ENCODE results near the gene PANK1.
"Not testable (repeated sequence)": the region's sequence is repeated elsewhere in the genome, so short reads cannot be mapped to it uniquely, and the experiment has no call there.

PANK1 gene

DNA sequence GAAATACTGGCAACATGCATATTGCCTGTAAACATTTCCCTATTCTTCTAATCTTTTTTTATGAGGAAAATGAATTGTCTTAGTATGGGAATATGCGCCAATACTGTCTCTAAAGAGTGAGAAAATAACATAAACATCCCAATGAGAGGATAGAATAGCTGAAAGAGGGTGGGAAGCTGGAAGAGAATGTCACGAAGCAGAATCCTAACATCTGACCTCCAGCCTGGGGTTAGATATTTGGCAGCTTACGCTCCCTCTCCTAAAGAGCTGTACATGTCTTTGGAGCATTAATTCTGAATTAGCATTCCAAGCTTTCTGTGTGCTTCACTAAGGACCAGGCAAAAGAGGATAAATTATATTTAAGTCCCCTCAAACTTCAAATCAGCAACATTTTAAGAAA, 78.0 kb downstream of the PANK1 start:
- DNase-seq (ENCODE audit: low read depth): no peak

DNA sequence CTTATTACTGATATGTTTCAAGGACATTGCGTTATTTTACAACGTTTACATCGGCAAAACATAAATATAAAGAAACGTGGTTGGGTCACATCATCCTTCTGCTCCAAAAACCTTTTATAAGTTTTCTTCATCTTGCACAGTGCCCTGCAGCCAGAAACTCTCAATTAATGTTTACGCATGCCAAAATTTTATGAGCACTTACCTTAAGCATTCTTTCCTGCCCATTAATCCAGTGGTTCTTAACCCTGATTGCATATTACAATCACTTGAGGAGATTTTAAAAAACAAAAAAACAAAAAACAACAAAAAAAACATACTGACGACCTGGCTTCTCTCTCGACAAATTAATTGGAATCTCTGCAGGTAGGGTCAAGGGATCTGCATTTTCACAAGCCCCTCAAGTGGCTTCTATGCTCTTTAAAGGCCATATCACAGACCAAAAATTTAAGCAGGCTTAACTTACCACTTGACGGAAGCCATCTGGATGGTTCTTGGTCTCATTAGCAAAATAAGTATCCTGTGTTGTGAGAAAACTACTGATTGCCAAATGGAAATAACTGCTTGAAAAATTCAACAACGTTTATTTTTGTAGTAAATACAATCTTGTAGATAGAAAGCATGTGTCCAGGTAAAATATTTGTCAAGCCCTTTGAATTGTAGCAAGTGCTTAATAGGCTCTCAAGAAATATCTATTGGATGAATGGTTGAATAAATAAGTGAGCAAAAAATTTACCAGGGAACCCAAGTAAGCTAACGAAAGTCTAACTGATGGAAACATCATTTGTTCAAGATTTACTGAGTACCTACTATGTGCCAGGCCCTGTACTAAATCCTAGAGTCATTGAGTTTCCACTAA, 78.7 kb downstream of the PANK1 start:
- DNase-seq (ENCODE audit: low read depth): no peak

DNA sequence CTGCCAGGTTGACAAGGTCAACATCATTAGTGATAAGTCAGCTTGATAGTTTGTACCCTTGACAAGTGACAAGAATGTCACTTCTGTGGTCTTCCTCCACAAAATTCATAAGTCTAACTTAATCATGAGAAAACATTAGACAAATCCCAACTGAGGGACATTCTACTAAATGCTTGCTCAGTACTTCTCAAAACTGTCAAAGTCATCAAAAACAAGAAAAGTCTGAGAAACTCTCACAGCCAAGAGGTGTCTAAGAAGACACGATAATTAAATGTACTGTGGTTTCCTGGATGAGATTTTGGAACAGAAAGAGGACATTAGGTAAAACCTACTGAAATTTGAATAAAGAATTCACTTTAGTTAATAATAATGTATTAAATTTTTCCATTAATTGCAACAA, 79.9 kb downstream of the PANK1 start:
- no peak for DNase-seq (ENCODE audit: low read depth)

DNA sequence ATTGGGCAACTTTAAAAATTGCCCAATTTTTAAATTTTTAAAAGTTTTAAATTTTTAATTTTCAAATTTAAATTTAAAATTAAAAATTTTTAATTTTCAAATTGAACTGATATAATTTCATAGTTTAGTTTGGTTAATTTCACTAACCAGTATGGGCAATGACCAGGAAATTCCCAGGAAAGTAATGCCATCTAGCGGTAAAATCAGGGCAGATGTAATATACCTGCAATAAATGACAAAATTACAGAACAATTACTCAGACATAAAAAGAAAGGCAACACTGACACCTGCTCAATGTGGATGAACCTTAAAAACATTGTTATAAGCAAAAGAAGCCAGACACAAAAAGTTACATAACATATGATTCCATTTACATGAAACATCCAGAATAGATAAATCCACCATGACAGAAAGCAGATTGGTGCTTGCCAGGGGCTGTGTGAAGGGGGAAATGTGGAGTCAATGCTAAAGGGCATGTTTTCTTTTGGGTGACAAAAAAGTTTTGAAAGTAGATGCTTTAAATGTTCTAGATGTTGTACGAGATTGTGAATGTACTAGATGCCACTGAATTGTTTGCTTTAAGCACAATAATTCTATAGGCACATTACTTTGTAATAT, 81.1 kb downstream of the PANK1 start:
- no peak for DNase-seq (ENCODE audit: low read depth)

DNA sequence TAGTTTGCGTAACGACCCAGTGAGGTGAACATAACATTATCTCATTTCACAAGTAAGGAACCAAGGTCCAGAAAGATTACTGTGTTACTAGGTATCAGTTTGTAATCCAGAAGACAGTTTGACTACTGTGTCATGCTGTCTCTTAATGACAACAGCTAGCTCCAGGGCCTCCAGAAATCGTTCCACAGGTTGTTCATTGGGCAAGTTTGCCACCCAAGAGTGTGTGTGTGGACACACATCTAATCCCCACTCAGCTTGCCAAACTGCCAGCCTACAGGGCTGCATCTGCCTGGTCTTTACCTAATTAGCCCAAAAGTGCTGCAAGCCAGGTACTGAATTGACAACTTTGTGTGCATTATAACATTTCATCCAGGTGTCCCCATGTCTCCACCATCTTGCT, 81.7 kb downstream of the PANK1 start:
- no peak for DNase-seq (ENCODE audit: low read depth)

DNA sequence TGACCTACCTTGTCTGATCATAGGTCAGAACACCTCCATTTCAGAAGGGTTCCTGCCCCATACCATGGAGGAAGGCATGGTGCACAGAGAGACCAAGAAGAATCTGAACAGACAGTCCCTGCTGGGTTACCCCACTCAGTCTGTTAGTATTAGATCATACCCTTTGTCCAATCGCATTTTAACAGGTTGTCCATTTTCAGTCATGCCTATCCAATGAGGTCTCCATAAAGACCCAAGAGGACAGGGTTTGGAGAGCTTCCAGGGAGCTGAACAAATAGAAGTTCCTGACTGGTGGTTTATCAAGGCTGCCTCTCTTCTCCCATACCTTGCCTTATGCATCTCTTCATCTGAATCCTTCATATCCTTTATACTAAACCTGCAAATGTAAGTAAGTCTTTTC, 88.4 kb downstream of the PANK1 start:
- no peak for DNase-seq (ENCODE audit: low read depth)

DNA sequence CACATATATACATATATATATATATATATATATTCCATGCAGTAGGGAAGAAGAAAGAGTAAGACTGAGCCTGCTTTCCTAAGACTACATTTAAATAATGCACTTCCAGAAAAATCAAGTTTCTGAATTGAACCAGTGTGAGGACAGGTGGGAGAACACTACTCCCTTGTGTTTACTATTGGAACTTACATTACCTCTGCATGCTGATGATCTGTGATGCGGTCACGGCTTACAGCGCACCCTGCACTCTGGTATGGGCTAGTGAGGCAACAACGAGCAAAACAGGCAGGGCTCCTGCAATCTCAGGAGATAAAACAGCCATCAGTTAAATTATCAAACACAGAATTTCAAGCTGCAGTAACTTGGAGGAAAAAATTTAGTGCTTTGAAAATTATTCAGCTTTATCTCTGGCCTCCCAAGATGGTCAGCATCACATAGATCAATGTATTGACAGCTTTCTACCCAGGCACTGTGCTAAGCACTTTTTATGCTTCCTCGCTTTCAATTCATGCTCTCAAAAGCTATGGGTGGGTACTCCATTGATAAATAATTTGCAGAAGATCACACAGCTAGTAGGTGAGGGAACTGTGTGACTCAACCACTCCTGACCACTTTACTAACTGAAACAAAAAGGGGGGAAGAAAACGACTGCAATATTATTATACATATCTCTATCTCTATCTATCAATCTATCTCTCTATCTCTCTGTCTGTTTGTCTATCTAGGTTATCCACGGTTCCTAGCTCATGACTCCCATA, 89.2 kb downstream of the PANK1 start:
- no peak for DNase-seq (ENCODE audit: low read depth)

DNA sequence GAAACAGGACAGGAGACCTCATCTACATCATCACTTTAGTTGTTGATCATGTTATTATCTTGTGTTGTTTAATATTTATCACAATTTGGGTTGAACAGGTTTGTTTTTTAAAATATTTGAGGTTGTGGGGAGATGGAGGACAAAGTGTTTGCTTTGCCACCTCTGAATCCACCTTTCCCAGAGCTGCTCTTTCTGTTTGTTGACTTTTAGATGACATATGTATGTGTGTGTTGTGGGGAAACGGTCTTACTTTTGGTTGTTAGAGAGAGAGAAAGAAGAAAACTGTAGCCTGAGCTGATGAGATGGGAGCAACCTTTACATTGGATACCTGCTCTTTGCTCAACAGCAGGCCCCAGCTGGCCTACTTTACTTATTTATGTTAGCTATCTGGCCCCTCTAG, 90.6 kb downstream of the PANK1 start:
- no peak for DNase-seq (ENCODE audit: low read depth)

DNA sequence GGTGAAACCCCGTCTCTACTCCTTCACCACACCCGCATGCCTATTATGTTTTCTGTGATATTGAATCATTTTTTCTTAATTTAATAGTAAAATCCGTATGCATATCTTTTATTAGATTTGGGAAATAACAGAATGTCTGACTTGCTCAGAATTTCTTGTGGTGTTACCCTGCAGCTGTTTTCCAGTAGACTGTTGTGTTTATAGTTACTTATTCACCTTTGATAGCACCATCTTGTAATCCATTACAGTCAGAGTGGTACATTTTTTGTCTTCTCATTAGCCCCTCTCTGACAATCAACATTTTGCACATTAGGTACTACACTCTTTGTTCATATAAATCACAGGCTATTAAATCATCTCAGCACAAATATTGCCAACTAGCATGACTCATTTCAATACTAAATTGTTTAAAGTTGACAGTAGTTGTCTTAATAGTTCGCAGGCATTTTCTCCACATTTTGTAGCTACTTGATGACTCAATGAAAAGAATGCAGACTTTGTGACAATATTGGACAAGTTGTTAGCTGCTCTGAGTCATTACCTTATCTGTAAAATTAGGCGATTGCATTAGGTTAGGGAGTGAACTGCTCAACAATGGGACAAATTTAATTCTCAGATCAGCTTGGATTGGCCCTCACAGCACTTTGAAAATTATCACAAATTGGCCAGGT, 91.8 kb downstream of the PANK1 start:
- DNase-seq (ENCODE audit: low read depth): no peak

DNA sequence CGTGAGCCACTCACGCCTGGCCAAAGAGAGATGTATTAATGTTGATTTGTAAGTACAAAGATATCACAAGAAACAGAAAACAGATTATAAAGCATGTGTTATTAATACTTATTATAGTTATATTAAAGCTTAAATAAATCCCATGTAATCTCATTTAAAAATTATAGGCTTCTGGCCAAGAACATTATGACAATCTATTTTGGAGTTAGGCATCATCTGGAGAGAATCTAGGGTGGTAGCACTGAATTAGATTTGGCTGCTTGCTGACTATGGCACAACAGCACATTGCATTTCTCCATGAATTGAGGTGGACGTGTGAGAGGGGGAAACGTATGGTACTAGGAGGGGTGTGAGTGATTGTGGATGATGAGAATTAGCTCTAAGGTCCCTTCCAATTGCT, 92.8 kb downstream of the PANK1 start:
- no peak for DNase-seq (ENCODE audit: low read depth)

DNA sequence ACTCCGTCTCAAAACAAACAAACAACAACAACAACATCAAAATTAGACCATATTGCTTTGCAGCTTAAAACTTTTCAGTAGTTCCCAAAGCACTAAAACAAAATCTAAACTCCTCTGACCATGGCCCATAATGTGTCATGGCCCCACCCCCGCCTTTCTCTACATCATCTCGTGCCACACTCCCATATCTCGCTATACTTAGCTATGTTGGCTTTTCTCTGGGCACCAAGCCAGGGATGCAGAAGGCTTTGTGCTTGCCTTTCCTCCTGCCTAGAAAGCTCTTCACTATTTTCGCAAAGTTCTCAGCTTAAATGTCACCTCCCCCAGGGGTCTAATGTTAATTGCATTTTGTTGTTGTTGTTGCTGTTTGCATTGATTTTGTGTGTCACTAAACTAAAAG, 94.5 kb downstream of the PANK1 start:
- DNase-seq (ENCODE audit: low read depth): no peak

DNA sequence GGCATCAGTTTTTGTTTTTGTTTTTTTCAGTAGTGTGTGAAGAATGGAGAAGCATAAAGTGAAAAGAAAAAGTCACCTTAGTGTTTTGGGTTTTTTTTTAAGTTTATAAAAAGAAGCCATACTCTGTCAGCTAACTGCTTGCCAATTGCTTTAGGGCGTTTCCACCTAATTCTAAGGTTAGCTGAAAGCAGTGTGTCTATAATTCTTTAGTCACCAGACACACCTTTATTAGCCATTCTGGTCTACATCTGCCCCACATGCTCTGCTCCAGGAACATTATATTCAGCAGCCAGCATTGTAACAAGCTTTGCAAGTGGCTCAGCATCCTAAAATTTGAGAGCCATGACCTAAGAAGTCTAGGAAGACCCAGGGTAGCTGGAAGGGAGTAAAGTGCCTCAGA, 95.5 kb downstream of the PANK1 start:
- no peak for DNase-seq (ENCODE audit: low read depth)

DNA sequence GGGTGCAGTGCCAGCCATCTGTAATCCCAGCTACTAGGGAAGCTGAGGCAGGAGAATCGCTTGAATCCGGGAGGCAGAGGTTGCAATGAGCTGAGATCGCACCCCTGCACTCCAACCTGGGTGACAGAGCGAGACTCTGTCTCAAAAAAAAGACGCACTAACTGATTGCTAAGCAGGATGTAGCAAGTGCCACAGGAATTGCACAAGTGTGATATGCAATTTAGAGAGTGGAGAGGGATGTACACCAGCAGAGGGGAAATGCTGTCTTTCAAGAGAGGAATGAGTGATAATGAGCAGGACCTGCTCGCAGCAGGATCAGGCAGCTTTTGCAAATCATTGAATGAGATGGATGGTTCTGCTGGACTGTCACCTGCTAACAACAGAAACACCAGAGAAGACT, 96.4 kb downstream of the PANK1 start:
- no peak for DNase-seq (ENCODE audit: low read depth)

DNA sequence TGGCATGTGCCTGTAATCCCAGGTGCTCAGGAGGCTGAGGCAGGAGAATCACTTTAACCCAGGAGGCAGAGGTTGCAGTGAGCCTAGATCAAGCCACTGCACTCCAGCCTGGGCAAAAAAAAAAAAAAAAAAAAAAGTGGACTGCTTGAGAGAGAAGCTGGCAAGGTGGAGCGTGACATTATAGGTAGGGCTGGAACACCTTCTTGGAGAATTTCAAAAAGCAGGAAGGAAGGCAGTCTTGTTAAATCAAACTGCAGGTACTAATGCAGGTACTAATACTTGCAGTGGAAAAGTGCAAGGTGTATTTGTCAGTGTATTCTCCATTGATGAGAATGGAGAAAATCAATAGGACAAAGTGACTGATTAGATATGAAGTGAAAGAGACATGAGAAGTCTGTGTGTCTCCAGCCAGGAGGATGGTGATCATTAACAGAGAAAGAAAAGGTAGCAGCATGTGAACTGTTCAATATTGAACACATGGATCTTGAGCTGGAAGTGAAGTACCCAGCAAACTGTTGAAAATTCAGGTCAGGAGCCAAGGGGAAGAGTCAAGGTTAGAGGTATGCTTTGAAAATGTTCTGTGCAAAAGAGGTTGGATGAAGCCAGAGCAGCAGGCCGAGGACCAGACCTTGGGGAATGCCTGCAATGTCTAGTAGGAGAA, 97.1 kb downstream of the PANK1 start:
- DNase-seq (ENCODE audit: low read depth): no peak

DNA sequence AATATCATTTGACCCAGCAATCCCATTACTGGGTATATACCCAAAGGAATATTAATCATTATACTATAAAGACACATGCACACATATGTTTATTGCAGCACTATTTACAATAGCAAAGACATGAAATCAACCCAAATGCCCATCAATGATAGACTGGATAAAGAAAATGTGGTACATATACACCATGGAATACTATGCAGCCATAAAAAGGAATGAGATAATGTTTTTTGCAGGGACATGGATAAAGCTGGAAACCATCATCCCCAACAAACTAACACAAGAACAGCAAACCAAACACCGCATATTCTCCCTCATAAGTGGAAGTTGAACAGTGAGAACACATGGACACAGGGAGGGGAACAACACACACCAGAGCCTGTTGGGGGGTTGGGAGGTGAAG, 98.4 kb downstream of the PANK1 start:
- not testable (repeated sequence) for DNase-seq (ENCODE audit: low read depth)

DNA sequence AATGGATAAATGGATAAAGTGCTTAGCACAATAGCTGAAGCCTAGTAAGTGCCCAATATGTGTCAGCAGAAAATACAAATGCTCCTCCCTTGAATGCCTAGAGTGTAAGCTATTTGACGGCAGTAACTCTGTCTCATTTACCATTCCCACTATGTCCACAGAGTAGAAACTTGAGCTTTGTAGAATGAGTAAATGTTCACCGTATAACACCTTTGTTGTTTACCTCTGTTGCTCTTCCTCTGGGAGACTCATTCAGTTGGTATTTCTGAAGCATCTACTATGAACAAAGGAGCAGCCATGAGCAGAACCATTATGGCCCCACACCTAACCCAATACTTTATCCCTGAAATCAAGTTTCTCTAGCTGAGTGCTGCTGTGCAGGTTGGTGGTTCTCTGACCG, 101.2 kb downstream of the PANK1 start:
- no peak for DNase-seq (ENCODE audit: low read depth)

DNA sequence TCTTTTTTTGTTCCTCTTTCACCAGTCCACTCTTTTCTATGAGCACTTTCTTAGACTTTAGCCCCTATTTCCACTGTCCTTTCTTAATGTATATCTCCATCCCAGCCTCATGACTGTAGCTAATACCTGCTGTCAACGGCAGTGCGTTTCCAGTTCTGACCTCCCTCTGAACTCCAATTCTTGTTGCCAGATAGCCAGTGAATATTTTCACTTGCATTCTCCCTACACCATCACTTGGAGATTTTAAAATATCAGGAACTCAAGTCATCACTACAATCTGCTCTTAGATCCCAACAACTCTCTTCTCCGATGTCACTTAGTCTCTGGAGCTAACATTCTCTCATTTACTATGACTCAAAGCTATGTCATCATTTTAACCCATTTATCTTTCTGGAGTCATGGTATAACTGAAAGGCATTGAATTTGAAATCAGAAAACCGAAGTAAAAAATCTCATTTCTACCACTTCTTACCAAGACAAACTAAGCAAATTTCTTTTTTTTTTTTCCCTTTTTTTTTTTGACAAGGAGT, 104.6 kb downstream of the PANK1 start:
- DNase-seq (ENCODE audit: low read depth): no peak

DNA sequence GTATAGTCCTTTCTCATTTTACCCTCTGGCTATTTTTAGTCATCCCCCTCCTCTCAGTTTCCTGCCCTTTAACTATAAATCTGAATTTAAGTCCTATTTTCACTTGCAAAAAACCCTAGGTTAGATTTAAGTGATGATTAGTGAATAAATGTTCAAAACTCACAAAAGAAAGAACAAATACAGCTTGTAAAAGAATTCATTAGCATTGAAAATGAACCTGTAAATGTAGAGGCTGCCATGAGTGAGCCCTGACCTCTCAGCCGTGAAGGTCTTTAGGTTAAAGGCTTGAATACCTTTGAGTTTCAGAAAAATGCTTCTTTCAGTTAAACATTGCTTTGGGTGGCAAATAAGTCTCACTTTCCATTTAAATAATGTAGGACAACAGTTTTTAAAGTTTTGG, 107.7 kb downstream of the PANK1 start:
- no peak for DNase-seq (ENCODE audit: low read depth)

DNA sequence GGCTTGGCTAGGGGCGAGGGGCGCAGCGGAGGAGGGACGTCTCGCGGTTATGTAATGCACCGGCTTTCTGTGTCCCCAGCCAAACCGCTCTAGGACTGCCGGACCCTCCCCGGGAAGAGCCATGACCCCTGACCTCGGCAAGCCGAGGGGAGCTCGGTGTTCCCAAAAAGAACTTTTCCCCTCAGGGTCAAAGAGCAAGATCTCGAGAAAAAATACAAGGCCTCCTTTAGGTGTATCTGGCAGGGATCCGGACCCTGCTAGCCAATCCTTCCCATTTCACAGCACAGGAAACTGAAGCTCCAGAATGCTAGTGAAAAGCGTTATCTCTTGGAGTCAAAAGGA, 109.1 kb downstream of the PANK1 start:
- no peak for DNase-seq (ENCODE audit: low read depth)

DNA sequence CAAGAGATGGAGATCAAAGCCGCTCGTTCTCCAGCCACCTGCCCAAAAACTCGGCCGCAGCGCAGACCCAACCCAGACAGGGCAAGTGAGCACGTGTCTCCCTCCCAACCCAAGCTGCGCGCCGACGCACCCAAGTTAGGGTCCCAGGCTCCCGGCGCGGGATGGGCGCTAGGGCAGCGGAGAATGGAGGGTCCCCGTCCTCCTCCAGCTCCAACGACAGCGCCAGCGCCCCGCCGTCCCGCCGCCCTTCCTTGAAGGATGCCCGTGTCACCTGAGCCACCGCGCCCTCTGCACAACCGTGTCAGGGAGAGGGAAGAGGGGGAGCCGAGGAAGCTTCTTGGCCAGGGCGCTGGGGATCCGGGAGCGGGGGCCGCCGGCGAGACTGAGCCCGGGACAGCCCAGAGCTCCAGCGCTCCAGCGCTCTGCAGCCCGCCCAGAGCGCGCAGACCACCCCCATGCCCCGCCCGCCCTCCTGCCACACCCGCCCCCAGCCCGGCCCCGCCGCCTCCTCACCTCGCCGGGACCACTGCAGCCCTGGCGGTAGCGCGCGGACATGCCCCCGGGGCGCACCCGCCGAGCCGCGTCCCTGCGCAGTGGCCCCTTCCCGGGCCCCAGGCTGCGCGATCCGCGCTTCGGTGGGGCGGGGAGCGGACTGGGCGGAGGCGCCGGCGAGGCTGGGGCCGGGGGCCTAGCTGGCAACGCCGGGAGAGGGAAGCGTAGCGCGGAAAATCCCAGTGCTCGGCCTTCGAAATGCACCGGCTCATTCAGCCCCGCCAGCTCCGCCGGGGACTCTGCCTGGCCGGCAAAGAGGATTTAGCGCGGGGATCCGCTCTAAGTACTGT, 109.7 kb downstream of the PANK1 start, which contains the start of gene SLC16A12:
SLC16A12 (minus strand) TSS at position 424 of the 842 bp plus-strand sequence. CDS start 73,016 bp downstream, outside the sequence.
- DNase-seq (ENCODE audit: low read depth): no peak

DNA sequence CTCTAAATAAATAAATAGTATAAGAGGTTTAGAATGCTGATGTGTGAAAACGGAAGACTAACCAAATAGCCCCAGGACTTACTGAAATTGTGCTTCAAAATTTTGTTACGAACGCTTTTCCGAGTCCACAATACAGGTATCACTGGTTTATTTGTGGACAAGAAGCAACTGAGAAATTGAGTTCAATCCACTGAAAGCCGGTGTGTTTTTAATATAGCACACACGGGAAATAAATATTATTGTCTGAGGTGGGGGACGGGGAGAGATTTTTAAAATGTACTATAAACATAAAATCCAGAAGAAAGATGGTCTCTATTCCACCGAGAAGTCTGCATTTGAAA, 110.2 kb downstream of the PANK1 start:
- no peak for DNase-seq (ENCODE audit: low read depth)

Data from stimulated activated CD8-positive, alpha-beta memory T cell treated with anti-CD3 and anti-CD28 coated beads, Interleukin-12 subunit alpha, Interleukin-12 subunit beta, amount 100 ng/mL, for 1 hour (primary cell).